Activated T-helper 2 cell treated with anti-CD3 and anti-CD28 coated beads, Interferon-gamma antibody, Interleukin-2, Interleukin-4, amounts not matched to agents 10 μg/mL and 5 μg/mL and 100 μg/mL, durations not matched to agents 14 hours and 24 hours and 36 hours (primary cell): Measurements from ENCODE around the gene PRPSAP2. TPM values are rescaled to one million over a fixed set of nuclear protein-coding genes. Genes with fewer than 3 reads are reported as not detected.

Source experiments
- DNase-seq: peaks from one replicate; pipeline ENCODE4 v3.0.0; 2021; ENCODE audit warnings: low spot score
- H3K27ac Mint-ChIP-seq: one replicate; pipeline ENCODE4 v1.8.0; 2021; ENCODE audit warnings: mixed read lengths
- H3K27me3 Mint-ChIP-seq: one replicate; pipeline ENCODE4 v1.8.0; 2021; ENCODE audit warnings: low read depth, mixed read lengths
- H3K36me3 Mint-ChIP-seq: one replicate; pipeline ENCODE4 v1.8.0; 2021; ENCODE audit warnings: low read depth, mixed read lengths
- H3K4me1 Mint-ChIP-seq: one replicate; pipeline ENCODE4 v1.8.0; 2021; ENCODE audit warnings: low read depth, mixed read lengths
- H3K4me3 Mint-ChIP-seq: one replicate; pipeline ENCODE4 v1.8.0; 2021; ENCODE audit warnings: low read depth, mild to moderate bottlenecking, moderate library complexity, mixed read lengths
- H3K9me3 Mint-ChIP-seq: one replicate; pipeline ENCODE4 v1.8.0; 2021; ENCODE audit warnings: mixed read lengths
- intact Hi-C: fragments of 100-400 bp; cut with micrococcal nuclease; formaldehyde crosslinking; loops from one replicate; pipeline ENCODE4 v1.15.1; 2023
- total RNA-seq: library from RNA; stranded (reverse); gene quantifications from 2 replicates; pipeline ENCODE4 v1.2.3, GENCODE V29; 2022

PRPSAP2 gene
- total RNA-seq, 1 donor from 2014 or later: 70.6 TPM

DNA sequence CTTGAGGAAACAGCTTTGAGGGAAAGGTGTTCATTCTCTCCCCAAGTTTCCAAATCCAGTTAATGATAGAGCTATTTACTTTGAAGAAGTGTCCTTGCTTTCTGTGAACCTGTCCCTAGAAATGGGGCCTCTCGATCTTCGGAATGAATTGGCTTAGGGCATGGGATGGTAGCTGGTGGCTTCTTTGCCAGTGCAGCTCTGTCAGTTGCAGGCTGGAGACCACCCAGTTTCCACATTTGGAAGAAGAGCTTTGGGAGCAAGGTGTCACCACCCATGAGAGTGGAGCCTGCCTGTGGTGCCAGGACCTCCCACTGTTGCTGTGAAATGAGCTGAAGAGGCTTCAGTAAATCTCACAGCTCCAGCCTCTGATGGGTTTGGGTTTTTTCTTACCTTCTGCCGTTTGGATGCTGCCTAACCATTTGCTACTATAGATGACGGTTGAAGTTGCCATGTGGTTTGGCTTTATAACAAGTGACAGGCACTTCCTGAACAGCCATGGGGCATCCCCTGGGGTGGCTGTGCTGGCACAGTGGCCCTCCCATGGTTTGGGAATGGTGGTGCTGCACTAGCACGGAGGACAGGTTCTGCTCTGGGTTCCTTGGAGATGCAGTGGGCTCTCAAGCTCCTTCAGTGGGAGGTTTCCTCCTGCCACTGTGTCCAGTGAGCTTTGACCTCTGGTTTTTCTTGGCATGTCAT is 74.6 kb downstream of the PRPSAP2 start:
- Mint-ChIP-seq H3K4me1 (peaks cover 20% of the 10 kb centered on the region), H3K27ac (peak overlapping the region; percentile 18), H3K4me3 (no peak overlapping the region), H3K36me3 (peaks cover 45% of the 10 kb centered on the region), H3K9me3 (no peaks in the 10 kb centered on the region), H3K27me3 (peaks cover 4% of the 10 kb centered on the region)
- no peak for DNase-seq
- intact Hi-C loops: no loop called here

DNA sequence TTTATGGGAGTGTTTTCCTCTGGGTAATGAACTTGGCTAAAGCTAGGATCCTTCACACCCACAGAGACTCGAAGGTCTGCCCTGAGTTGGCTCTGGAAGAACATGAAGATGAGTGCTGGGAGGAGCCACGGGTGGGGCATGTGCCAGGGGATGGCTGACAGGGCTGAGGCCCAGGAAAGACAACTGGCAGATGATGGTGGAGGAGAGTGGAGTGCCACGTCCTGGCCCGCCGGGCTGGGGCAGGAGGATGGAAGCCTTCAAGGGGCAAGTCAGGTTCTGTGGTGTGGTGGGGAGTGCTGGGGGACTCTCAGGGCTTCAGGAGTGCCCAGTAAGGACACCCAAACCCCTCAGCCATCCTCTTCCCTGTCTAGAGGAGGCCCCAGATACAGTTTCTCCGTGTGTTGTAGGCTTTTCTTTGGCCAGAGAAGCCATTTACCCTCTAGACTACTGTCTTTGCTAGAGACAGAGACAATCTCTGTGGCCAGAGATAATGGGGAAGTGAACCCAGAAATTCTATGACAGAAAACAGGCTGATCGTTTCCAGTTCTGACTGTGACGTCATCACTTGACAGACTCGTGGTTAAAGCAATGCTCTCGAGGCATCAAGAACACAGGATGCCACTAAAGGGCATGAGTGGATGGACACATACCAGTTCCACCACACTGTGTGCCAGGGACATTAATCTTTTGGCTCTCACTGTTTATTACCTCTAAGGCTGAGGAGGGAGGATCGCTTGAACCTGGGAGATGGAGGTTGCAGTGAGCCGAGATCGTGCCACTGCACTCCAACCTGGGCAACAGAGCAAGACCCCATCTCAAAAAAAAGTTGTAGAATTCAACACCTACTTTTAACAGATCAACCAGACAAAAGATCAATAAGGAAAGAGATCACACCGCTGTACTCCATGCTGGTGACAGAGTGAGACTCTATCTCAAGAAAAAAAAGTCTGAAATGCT is 75.4 kb downstream of the PRPSAP2 start:
- intact Hi-C loops: no loop called here
- DNase-seq: no peak
- H3K9me3 Mint-ChIP-seq: no peaks in the 10 kb centered on the region
- peaks cover 42% of the 10 kb centered on the region for H3K36me3 Mint-ChIP-seq
- H3K4me1 Mint-ChIP-seq: peaks cover 20% of the 10 kb centered on the region
- peak overlapping the region; percentile 38 for H3K27ac Mint-ChIP-seq
- H3K27me3 Mint-ChIP-seq: peaks cover 4% of the 10 kb centered on the region
- H3K4me3 Mint-ChIP-seq: no peak overlapping the region

DNA sequence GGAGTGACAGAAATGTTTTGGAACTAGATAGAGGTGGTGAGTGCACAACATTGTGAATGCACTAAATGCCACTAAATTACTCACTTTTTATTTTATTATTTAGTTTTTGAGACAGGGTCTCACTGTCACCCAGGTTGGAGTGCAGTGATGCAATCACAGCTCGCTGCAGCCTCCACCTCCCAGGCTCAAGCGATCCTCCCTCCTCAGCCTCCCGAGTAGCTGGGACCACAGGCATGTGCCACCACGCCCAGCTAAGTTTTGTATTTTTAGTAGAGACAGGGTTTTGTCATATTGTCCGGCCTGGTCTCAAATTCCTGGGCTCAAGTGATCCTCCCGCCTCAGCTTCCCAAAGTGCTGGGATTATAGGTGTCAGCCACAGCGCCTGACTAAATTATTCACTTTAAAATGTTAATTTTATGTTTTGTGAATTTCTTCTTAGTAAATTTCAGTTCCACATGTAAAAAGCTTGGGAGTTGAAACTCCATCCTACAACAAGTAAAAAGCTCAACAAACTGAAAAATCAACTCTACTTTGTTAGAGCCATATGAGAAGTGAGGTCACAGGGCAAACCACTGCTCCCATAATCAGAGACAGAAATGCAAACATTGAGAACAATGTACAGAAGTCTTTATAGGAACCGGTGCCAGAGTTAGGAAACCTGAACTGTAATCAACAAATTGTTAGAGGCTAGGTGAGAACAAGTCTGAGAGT is 80.2 kb downstream of the PRPSAP2 start:
- no peaks in the 10 kb centered on the region for H3K9me3 Mint-ChIP-seq
- H3K27me3 Mint-ChIP-seq: peaks cover 19% of the 10 kb centered on the region
- no peak overlapping the region for H3K27ac Mint-ChIP-seq
- H3K4me1 Mint-ChIP-seq: peaks cover 10% of the 10 kb centered on the region
- no peak for DNase-seq
- H3K4me3 Mint-ChIP-seq: no peak overlapping the region
- intact Hi-C loops: no loop called here
- H3K36me3 Mint-ChIP-seq: peaks cover 8% of the 10 kb centered on the region

GRCh38 chr17:18938692-18939023 is 80.7 kb downstream of the PRPSAP2 start:
- H3K36me3 Mint-ChIP-seq: peaks cover 2% of the 10 kb centered on the region
- intact Hi-C loops: no loop called here

DNA sequence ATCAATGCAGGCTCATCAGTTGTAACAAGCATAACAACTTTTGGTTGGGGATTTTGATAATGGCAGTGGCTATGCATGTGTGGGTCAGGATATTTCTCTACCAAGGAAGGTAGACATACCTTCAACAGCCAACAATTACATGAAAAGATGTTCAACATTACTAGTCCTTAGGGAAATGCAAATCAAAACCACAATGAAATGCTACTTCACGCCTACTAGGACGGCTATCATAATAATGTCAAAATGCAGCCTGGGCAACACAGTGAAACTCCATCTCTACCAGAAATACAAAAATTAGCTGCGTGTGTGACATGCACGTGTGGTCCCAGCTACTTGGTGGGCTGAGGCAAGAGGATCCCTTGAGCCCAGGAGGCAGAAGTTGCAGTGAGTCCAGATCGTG is 86.7 kb downstream of the PRPSAP2 start:
- Mint-ChIP-seq H3K27ac (no peak overlapping the region), H3K27me3 (peaks cover 38% of the 10 kb centered on the region), H3K4me3 (no peak overlapping the region), H3K4me1 (peaks cover 4% of the 10 kb centered on the region), H3K36me3 (no peaks in the 10 kb centered on the region), H3K9me3 (no peaks in the 10 kb centered on the region)
- intact Hi-C loops: no loop called here
- DNase-seq: no peak

More at GRCh38 chr17:18938692-18939023, 80.7 kb downstream of the PRPSAP2 start:
- no peaks in the 10 kb centered on the region for H3K9me3 Mint-ChIP-seq
- H3K27me3 Mint-ChIP-seq: peaks cover 21% of the 10 kb centered on the region
- peaks cover 6% of the 10 kb centered on the region for H3K4me1 Mint-ChIP-seq
- no peak overlapping the region for H3K4me3 Mint-ChIP-seq
- DNase-seq: no peak
- no peak overlapping the region for H3K27ac Mint-ChIP-seq

DNA sequence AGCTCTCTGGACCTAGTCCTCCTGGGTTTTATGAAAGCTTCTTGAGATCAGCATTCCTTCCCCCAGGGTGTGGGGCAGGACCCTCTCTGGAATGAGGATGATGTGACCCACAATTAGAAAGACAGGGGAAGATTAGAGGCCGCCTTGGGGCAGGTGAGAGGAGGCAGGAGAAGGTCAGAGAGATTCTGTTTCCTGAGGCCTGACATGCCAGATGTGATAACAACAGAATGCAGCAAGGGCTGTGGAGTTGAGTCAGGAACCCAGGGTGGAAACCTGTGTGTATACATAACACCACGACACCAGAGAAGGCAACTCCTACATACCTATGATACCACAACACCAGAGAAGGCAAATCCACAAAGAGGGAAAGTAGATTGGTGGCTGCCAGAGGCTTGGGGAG is 88.6 kb downstream of the PRPSAP2 start:
- H3K27me3 Mint-ChIP-seq: peaks cover 38% of the 10 kb centered on the region
- H3K4me3 Mint-ChIP-seq: no peak overlapping the region
- H3K4me1 Mint-ChIP-seq: no peaks in the 10 kb centered on the region
- no peaks in the 10 kb centered on the region for H3K9me3 Mint-ChIP-seq
- intact Hi-C loops: no loop called here
- DNase-seq: no peak
- no peak overlapping the region for H3K27ac Mint-ChIP-seq
- no peaks in the 10 kb centered on the region for H3K36me3 Mint-ChIP-seq

GRCh38 chr17:18947866-18948265 is 89.9 kb downstream of the PRPSAP2 start:
- Mint-ChIP-seq H3K27ac (no peak overlapping the region), H3K36me3 (no peaks in the 10 kb centered on the region), H3K4me1 (no peaks in the 10 kb centered on the region), H3K27me3 (peaks cover 33% of the 10 kb centered on the region), H3K9me3 (no peaks in the 10 kb centered on the region), H3K4me3 (no peak overlapping the region)
- intact Hi-C loops: no loop called here
- no peak for DNase-seq

DNA sequence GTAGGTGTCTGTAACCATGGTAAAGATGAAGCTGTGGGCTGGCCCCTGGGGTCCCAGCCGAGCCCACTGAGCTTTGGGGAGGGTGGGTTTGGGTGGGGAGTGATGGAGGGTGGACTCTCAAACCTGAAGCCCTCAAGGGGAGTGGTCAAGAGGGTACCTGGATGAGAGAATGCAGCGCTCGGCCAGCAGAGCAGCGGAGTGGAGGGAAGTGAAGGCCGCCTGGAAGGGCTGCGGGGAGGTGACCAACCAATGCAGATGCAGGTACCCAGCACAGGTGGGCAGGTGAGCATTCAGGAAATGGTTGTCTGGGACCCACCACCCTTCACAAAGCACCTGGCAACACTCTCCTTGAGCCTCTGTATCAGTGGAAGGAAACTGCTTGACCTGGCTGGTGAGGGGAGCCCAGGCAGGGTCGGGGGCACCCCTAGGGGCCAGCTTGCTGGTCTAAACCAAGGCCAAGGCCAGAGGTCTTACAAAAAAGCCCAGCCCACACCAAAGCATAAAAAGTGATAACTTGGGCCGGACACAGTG is 90.6 kb downstream of the PRPSAP2 start:
- Mint-ChIP-seq H3K36me3 (no peaks in the 10 kb centered on the region), H3K4me1 (no peaks in the 10 kb centered on the region), H3K27me3 (peaks cover 29% of the 10 kb centered on the region), H3K4me3 (no peak overlapping the region), H3K9me3 (no peaks in the 10 kb centered on the region), H3K27ac (no peak overlapping the region)
- intact Hi-C loops: no loop called here
- no peak for DNase-seq

GRCh38 chr17:18949566-18949965 is 91.6 kb downstream of the PRPSAP2 start:
- Mint-ChIP-seq H3K27ac (no peak overlapping the region), H3K4me3 (no peak overlapping the region), H3K4me1 (peaks cover 5% of the 10 kb centered on the region), H3K9me3 (no peaks in the 10 kb centered on the region), H3K36me3 (no peaks in the 10 kb centered on the region), H3K27me3 (peaks cover 23% of the 10 kb centered on the region)
- intact Hi-C loops: no loop called here
- no peak for DNase-seq

DNA sequence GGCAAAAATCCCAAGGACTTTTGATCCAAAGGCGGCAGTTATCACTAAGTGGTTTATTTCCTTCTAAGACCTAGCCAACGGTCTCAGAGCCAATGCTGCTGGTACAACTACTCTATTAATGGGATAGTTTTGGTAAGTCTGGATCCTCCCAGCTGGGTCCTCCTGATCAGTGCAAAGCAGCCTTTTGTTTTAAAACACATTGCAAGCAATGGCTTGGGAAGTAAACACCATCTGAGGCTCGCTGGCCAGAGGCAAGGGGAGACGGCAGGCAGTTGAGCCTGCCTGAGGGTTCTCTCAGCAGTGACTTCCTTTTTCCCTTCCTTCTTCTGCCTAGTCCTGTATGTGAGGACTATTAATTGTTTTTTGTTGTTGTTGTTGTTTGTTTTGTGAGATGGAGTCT is 92.4 kb downstream of the PRPSAP2 start:
- H3K4me3 Mint-ChIP-seq: no peak overlapping the region
- intact Hi-C loops: no loop called here
- H3K27ac Mint-ChIP-seq: no peak overlapping the region
- peaks cover 18% of the 10 kb centered on the region for H3K27me3 Mint-ChIP-seq
- H3K9me3 Mint-ChIP-seq: no peaks in the 10 kb centered on the region
- DNase-seq: no peak
- no peaks in the 10 kb centered on the region for H3K36me3 Mint-ChIP-seq
- H3K4me1 Mint-ChIP-seq: peaks cover 8% of the 10 kb centered on the region

DNA sequence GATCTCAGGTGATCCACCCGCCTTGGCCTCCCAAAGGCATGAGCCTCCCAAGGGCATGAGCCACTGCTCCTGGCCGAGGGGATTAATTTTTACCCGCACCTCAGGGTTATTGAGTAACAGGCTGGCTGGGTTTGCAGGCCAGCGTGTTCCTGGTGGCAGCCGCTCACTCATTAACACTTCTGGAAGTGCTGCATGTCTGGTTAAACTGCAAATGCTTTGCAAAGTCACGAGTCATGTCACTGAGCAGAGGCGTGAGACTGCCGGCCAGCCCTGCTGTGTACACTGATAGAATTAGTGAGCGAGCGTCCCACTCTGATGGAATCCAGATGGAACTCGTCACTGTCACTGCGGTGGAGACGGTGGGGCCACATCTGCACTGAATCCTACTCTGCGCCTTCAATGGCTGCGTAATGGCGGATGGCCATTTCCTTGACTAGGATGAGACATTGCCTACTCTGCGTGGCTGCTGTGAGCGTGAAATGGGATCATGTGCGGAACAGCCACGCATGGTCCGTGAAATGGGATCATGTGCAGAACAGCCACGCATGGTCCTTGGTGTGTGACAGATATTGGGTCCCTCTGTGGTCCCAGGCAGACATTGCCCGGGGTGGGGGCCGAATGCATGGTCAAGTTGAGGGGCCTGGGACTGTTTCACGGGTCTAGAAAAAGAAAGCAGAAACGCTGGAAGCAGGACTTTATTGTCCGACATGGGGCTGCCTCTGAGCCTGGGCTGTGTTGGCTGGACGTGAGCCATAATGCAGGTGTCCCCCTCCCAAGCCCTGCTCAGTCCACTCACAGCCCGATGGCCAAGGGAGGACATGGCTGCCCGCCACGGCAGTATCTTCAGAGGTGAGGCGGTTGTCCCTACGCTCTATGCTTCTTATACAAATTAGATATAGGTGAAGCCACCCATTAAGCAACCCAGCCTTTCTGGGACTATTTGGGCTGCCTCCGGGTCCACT is 93.3 kb downstream of the PRPSAP2 start:
- H3K4me3 Mint-ChIP-seq: no peak overlapping the region

More for the DNA sequence above, 93.3 kb downstream of the PRPSAP2 start:
- intact Hi-C loops: no loop called here
- peaks cover 11% of the 10 kb centered on the region for H3K4me1 Mint-ChIP-seq
- no peak for DNase-seq
- H3K9me3 Mint-ChIP-seq: no peaks in the 10 kb centered on the region
- no peaks in the 10 kb centered on the region for H3K36me3 Mint-ChIP-seq
- H3K27me3 Mint-ChIP-seq: peaks cover 14% of the 10 kb centered on the region
- no peak overlapping the region for H3K27ac Mint-ChIP-seq
